Endothelial cell of umbilical vein (primary cell): ENCODE measurements around the gene SLC41A3. TPM values are rescaled to one million over a fixed set of nuclear protein-coding genes. Genes with fewer than 3 reads are reported as not detected.

Source experiments
- BruUV-seq: library from RNA; stranded (reverse); fragments of 400-500 nt; replicated peaks from 2 replicates; lab custom pipeline; 2021; lab: Mats Ljungman, UMichigan
- CTCF ChIA-PET: fragments of 300-600, 350-600 bp; sonication (Branson Sonifier 250); formaldehyde crosslinking; loops from one replicate; lab custom pipeline; 2021; ENCODE audit warnings: antibody characterized with exemption, inconsistent platforms; lab: Charles Lee
- POLR2A ChIA-PET: fragments of 300-600, 350-600 bp; sonication (Branson Sonifier 250); formaldehyde crosslinking; loops from one replicate; lab custom pipeline; 2021; ENCODE audit warnings: antibody characterized with exemption, inconsistent platforms; lab: Charles Lee
- DNase-seq: peaks from one replicate; pipeline ENCODE4 v3.0.0-alpha.2; 2011; ENCODE audit warnings: low read depth, low spot score
- FAIRE-seq: peaks from 2 replicates; lab custom pipeline; 2011; peaks lifted over from hg19 to GRCh38; lab: Jason Lieb, UNC
- H2AFZ ChIP-seq: 2 replicates; pipeline ENCODE4 v1.6.0; 2012; ENCODE audit warnings: low read depth, low read length, control low read depth, inconsistent platforms
- H3K27ac ChIP-seq: 2 replicates; pipeline ENCODE4 v1.5.1; 2011; ENCODE audit warnings: low read depth, mild to moderate bottlenecking, control low read depth, low read length, moderate library complexity; ENCODE audit not compliant: insufficient read depth
- H3K27me3 ChIP-seq, 2 experiments: 2 replicates each; pipeline versions ENCODE4 v1.6.0 to v1.6.1; 2011; ENCODE audit warnings: low read length in 2 of 2, mixed read lengths in 1 of 2; ENCODE audit not compliant: control insufficient read depth in 2 of 2, insufficient read depth in 2 of 2
- H3K36me3 ChIP-seq, 2 experiments: 2 replicates in 1 of 2; 3 replicates in 1 of 2; pipeline ENCODE4 v1.5.1; 2011; ENCODE audit warnings: low read length in 2 of 2, mild to moderate bottlenecking in 1 of 2, moderate library complexity in 1 of 2; ENCODE audit not compliant: control insufficient read depth in 2 of 2, insufficient read depth in 2 of 2; ENCODE audit errors: extremely low read depth in 1 of 2
- H3K4me1 ChIP-seq: 3 replicates; pipeline ENCODE4 v1.5.1; 2011; ENCODE audit warnings: mild to moderate bottlenecking, low read length; ENCODE audit not compliant: control insufficient read depth, insufficient read depth; ENCODE audit errors: extremely low read depth
- H3K4me2 ChIP-seq: 2 replicates; pipeline ENCODE4 v1.6.1; 2011; ENCODE audit warnings: low read length, control low read depth, mixed read lengths; ENCODE audit not compliant: insufficient read depth
- H3K4me3 ChIP-seq, 3 experiments: fragments of 200-600 bp in 1 of 3; sonication (generic), shearing (Covaris generic) in 1 of 3; replicated peaks in 1 of 3; 2 replicates each; pipeline ENCODE4 v1.5.1; 2011 to 2016; ENCODE audit warnings: control low read depth in 3 of 3, low read length in 3 of 3, mild to moderate bottlenecking in 2 of 3, inconsistent platforms in 1 of 3, low read depth in 1 of 3, moderate library complexity in 1 of 3; ENCODE audit not compliant: insufficient read depth in 1 of 3
- H3K79me2 ChIP-seq: 2 replicates; pipeline ENCODE4 v1.6.0; 2012; ENCODE audit warnings: low read length, inconsistent platforms; ENCODE audit not compliant: control insufficient read depth, insufficient read depth
- H3K9ac ChIP-seq: replicated peaks from 2 replicates; pipeline ENCODE3; 2011; ENCODE audit warnings: low read length, control low read depth; ENCODE audit not compliant: insufficient read depth; ENCODE audit errors: extremely low read depth
- H3K9me1 ChIP-seq: replicated peaks from 3 replicates; pipeline ENCODE4 v1.6.0; 2011; ENCODE audit warnings: mild to moderate bottlenecking, low read length; ENCODE audit not compliant: control insufficient read depth, insufficient read depth; ENCODE audit errors: extremely low read depth
- H3K9me3 ChIP-seq: replicated peaks from 2 replicates; pipeline ENCODE4 v1.5.1; 2012; ENCODE audit warnings: low read length, inconsistent platforms; ENCODE audit not compliant: control insufficient read depth, insufficient read depth
- H4K20me1 ChIP-seq: replicated peaks from 2 replicates; pipeline ENCODE3; 2011; ENCODE audit warnings: mild to moderate bottlenecking, low read length; ENCODE audit not compliant: control insufficient read depth, insufficient read depth; ENCODE audit errors: extremely low read depth
- EZH2 ChIP-seq: IDR thresholded peaks from 2 replicates; pipeline ENCODE4 v1.6.1; 2012; ENCODE audit warnings: borderline replicate concordance, low read depth, mild to moderate bottlenecking, moderate library complexity, low read length, inconsistent platforms; ENCODE audit not compliant: severe bottlenecking
- GATA2 ChIP-seq: IDR thresholded peaks from 2 replicates; pipeline ENCODE4 v1.7.0; 2011; ENCODE audit warnings: low read depth, mild to moderate bottlenecking, moderate library complexity, mixed read lengths, low read length; ENCODE audit not compliant: insufficient read length, insufficient read depth
- JUN ChIP-seq: IDR thresholded peaks from 2 replicates; pipeline ENCODE4 v1.6.1; 2011; ENCODE audit warnings: borderline replicate concordance, low read depth; ENCODE audit not compliant: insufficient read length, insufficient read depth
- MYC ChIP-seq: IDR thresholded peaks from one replicate; pipeline ENCODE4 v1.6.1; 2011; ENCODE audit warnings: mild to moderate bottlenecking, low read depth, low read length
- POLR2A ChIP-seq: IDR thresholded peaks from 2 replicates; pipeline ENCODE4 v1.6.1; 2012; ENCODE audit warnings: low read depth, mild to moderate bottlenecking, control low read depth, low read length
- POLR2AphosphoS5 ChIP-seq: IDR thresholded peaks from 2 replicates; pipeline ENCODE4 v1.6.1; 2012; ENCODE audit warnings: low read depth, mild to moderate bottlenecking, control low read depth, low read length, moderate library complexity; ENCODE audit not compliant: insufficient read depth
- dilution Hi-C: fragments of 300-500 bp; cut with MboI; formaldehyde crosslinking; loops from one replicate; pipeline ENCODE4 v1.15.0; 2019; ENCODE audit warnings: low sequenced_read_pairs; ENCODE audit not compliant: extremely low pct_ligation_motif_present
- intact Hi-C: fragments of 100-400 bp; cut with micrococcal nuclease; formaldehyde crosslinking; loops from one replicate; pipeline ENCODE4 v1.10.0; 2022
- polyA plus RNA-seq, 4 experiments: library from polyadenylated mRNA; depleted of rRNA in 3 of 4; stranded (reverse) in 3 of 4; unstranded in 1 of 4; fragments of >200 nt; gene quantifications; 2 replicates each; pipeline versions ENCODE4 v1.2.1 to v1.2.3, GENCODE V29; 2011 to 2012; ENCODE audit warnings: missing spikeins in 1 of 4
- total RNA-seq: library from RNA; stranded (reverse); gene quantifications from 2 replicates; pipeline ENCODE4 v1.2.3, GENCODE V29; 2021
- TF ChIP-seq, protein P1 (sequence below), 2 donors: IDR thresholded peaks; 1 replicate in 1 of 2; 2 replicates in 1 of 2; pipeline ENCODE4 v1.5.1; 2011; ENCODE audit warnings: low read length in 2 of 2, mild to moderate bottlenecking in 2 of 2, moderate library complexity in 2 of 2, control low read depth in 1 of 2, inconsistent platforms in 1 of 2, low read depth in 1 of 2; ENCODE audit not compliant: insufficient read depth in 1 of 2; ENCODE audit errors: extremely low read depth in 1 of 2

SLC41A3 gene
- total and polyA plus RNA-seq, 2 donors (not counting 3 experiments of a cell fraction or from before 2014, with no cell fraction given): 52.5 to 118 TPM

DNA sequence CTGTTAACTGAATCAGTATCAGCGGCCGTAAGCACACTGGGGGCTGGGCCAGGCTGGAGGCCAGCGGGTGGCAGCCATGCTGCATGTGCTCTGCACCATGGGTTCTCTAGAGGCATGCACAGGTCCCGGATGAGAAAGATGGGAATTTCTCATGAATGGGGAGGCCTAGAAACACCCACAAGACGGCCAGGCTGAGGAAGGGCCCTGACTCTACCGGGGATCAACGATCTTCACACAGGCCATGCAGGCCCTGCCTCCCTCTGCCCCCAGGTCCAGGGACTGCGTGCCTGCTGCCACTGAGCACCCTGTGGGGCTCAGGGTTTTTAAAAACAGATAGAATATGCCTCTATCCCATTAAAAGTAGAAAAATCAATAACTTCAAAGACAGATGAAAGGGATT is 32.7 kb downstream of the SLC41A3 start:
- BruUV-seq: no TSS peak
- no peak for DNase-seq
- no peak for TF ChIP-seq MYC
- TF ChIP-seq JUN: no peak
- TF ChIP-seq EZH2: no peak
- TF ChIP-seq, protein P1, sequence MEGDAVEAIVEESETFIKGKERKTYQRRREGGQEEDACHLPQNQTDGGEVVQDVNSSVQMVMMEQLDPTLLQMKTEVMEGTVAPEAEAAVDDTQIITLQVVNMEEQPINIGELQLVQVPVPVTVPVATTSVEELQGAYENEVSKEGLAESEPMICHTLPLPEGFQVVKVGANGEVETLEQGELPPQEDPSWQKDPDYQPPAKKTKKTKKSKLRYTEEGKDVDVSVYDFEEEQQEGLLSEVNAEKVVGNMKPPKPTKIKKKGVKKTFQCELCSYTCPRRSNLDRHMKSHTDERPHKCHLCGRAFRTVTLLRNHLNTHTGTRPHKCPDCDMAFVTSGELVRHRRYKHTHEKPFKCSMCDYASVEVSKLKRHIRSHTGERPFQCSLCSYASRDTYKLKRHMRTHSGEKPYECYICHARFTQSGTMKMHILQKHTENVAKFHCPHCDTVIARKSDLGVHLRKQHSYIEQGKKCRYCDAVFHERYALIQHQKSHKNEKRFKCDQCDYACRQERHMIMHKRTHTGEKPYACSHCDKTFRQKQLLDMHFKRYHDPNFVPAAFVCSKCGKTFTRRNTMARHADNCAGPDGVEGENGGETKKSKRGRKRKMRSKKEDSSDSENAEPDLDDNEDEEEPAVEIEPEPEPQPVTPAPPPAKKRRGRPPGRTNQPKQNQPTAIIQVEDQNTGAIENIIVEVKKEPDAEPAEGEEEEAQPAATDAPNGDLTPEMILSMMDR (IDR thresholded peaks at IDR 0.05; ENCODE audit: extremely low read depth in 1 of 2, insufficient read depth in 1 of 2, low read depth in 1 of 2, low read length in 2 of 2): no peak
- no peak for TF ChIP-seq POLR2A
- no peak for TF ChIP-seq POLR2AphosphoS5
- TF ChIP-seq GATA2: no peak
- ChIA-PET CTCF (no interaction called here), POLR2A (no interaction called here)
- Histone ChIP-seq H3K9ac (no peak overlapping the region), H3K36me3 (peaks cover 0 to 2% of the 10 kb centered on the region in 2 experiments), H3K9me3 (no peaks in the 10 kb centered on the region), H4K20me1 (no peaks in the 10 kb centered on the region), H3K27me3 (no peaks in the 10 kb centered on the region), H2AFZ (no peak overlapping the region), H3K4me1 (no peaks in the 10 kb centered on the region), H3K9me1 (no peaks in the 10 kb centered on the region), H3K27ac (no peak overlapping the region), H3K4me3 (no peak overlapping the region), H3K79me2 (no peaks in the 10 kb centered on the region), H3K4me2 (no peak overlapping the region)
- dilution Hi-C loops: no loop called here
- FAIRE-seq: no peak
- intact Hi-C loops: no loop called here

- Histone ChIP-seq H3K27me3 (no peaks in the 10 kb centered on the region), H2AFZ (no peak overlapping the region), H3K9me1 (no peaks in the 10 kb centered on the region), H3K4me2 (no peak overlapping the region), H3K79me2 (no peaks in the 10 kb centered on the region), H3K27ac (no peak overlapping the region), H3K4me3 (no peak overlapping the region), H4K20me1 (no peaks in the 10 kb centered on the region), H3K4me1 (no peaks in the 10 kb centered on the region), H3K9me3 (no peaks in the 10 kb centered on the region), H3K36me3 (peaks cover 0 to 2% of the 10 kb centered on the region in 2 experiments), H3K9ac (no peak overlapping the region)
- TF ChIP-seq POLR2A: no peak
- POLR2A ChIA-PET: no interaction called here
- dilution Hi-C loops: no loop called here
- CTCF ChIA-PET: no interaction called here
- intact Hi-C loops: no loop called here
- BruUV-seq: no TSS peak
- DNase-seq: no peak
- FAIRE-seq: no peak
Measured at GRCh38 chr3:126050626-126051025, 33.3 kb downstream of the SLC41A3 start.
